ENCODE data around the gene NIPA2. TPM values are rescaled to one million over a fixed set of nuclear protein-coding genes. Genes with fewer than 3 reads are reported as not detected.

Gene NIPA2
- polyA plus RNA-seq, 1 donor: 40.7 TPM

- DNase-seq: no peak
- Histone ChIP-seq H3K36me3 (ENCODE audit: control insufficient read depth, insufficient read depth, low read length) (peaks cover 87% of the 10 kb centered on the region), H3K4me1 (ENCODE audit: control insufficient read depth, insufficient read depth, low read length) (no peaks in the 10 kb centered on the region), H3K9me3 (ENCODE audit: control insufficient read depth, low read depth, low read length) (peaks cover 7% of the 10 kb centered on the region), H3K4me3 (ENCODE audit: low read length) (no peak overlapping the region), H3K27ac (ENCODE audit: low read length) (no peak overlapping the region), H3K27me3 (ENCODE audit: control insufficient read depth, insufficient read depth, low read length) (no peaks in the 10 kb centered on the region)
- no CpG with 5 or more reads among the region's 9 CpGs for WGBS (ENCODE audit: insufficient coverage, low lambda C conversion rate)
These were observed 35.4 kb downstream of the NIPA2 start for GRCh38 chr15:22873841-22874240.

DNA sequence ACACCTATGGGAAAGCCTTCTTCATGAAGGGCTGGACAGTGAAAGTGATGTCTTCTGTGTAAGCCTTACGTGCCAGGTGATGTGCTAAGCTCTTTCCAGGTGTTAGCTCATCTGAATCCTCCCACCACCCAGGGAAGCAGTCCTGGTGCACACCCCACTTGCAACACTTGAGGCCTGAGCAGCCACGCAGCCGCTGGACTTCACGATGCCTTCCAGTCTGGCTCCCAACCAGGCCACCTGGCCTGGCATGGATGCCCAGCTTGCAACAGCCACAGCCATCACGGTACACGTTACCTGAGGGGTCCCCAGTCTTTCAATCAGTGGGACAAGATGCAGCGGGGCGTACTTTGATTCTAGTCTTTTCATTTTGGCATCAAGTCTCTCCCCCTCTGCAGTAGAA is 35.8 kb downstream of the NIPA2 start:
- peaks cover 86% of the 10 kb centered on the region for H3K36me3 ChIP-seq (ENCODE audit: control insufficient read depth, insufficient read depth, low read length)

GRCh38 chr15:22874966-22875365 is 36.5 kb downstream of the NIPA2 start:
- whole genome bisulfite sequencing (ENCODE audit: insufficient coverage, low lambda C conversion rate): no CpG with 5 or more reads among the region's 7 CpGs
- DNase-seq: no peak
- peaks cover 82% of the 10 kb centered on the region for H3K36me3 ChIP-seq (ENCODE audit: control insufficient read depth, insufficient read depth, low read length)

More for the DNA sequence above, 35.8 kb downstream of the NIPA2 start:
- Histone ChIP-seq H3K27ac (ENCODE audit: low read length) (no peak overlapping the region), H3K4me3 (ENCODE audit: low read length) (no peak overlapping the region), H3K9me3 (ENCODE audit: control insufficient read depth, low read depth, low read length) (peaks cover 7% of the 10 kb centered on the region), H3K4me1 (ENCODE audit: control insufficient read depth, insufficient read depth, low read length) (no peaks in the 10 kb centered on the region), H3K27me3 (ENCODE audit: control insufficient read depth, insufficient read depth, low read length) (no peaks in the 10 kb centered on the region)
- no peak for DNase-seq
- no CpG with 5 or more reads among the region's 8 CpGs for WGBS (ENCODE audit: insufficient coverage, low lambda C conversion rate)

GRCh38 chr15:22877117-22877516 is 38.7 kb downstream of the NIPA2 start:
- DNase-seq: no peak

More at GRCh38 chr15:22874966-22875365, 36.5 kb downstream of the NIPA2 start:
- Histone ChIP-seq H3K4me1 (ENCODE audit: control insufficient read depth, insufficient read depth, low read length) (no peaks in the 10 kb centered on the region), H3K9me3 (ENCODE audit: control insufficient read depth, low read depth, low read length) (peaks cover 7% of the 10 kb centered on the region), H3K4me3 (ENCODE audit: low read length) (no peak overlapping the region), H3K27me3 (ENCODE audit: control insufficient read depth, insufficient read depth, low read length) (no peaks in the 10 kb centered on the region), H3K27ac (ENCODE audit: low read length) (no peak overlapping the region)

GRCh38 chr15:22877607-22878006 is 39.1 kb downstream of the NIPA2 start:
- Histone ChIP-seq H3K4me3 (ENCODE audit: low read length) (no peak overlapping the region), H3K27ac (ENCODE audit: low read length) (no peak overlapping the region), H3K9me3 (ENCODE audit: control insufficient read depth, low read depth, low read length) (peaks cover 7% of the 10 kb centered on the region), H3K4me1 (ENCODE audit: control insufficient read depth, insufficient read depth, low read length) (no peaks in the 10 kb centered on the region), H3K36me3 (ENCODE audit: control insufficient read depth, insufficient read depth, low read length) (peaks cover 83% of the 10 kb centered on the region), H3K27me3 (ENCODE audit: control insufficient read depth, insufficient read depth, low read length) (no peaks in the 10 kb centered on the region)
- DNase-seq: no peak
- no CpG with 5 or more reads among the region's 8 CpGs for WGBS (ENCODE audit: insufficient coverage, low lambda C conversion rate)

More at GRCh38 chr15:22877117-22877516, 38.7 kb downstream of the NIPA2 start:
- WGBS (ENCODE audit: insufficient coverage, low lambda C conversion rate): no CpG with 5 or more reads among the region's 5 CpGs
- H3K36me3 ChIP-seq (ENCODE audit: control insufficient read depth, insufficient read depth, low read length): peaks cover 83% of the 10 kb centered on the region
- H3K27me3 ChIP-seq (ENCODE audit: control insufficient read depth, insufficient read depth, low read length): no peaks in the 10 kb centered on the region
- H3K27ac ChIP-seq (ENCODE audit: low read length): no peak overlapping the region
- H3K9me3 ChIP-seq (ENCODE audit: control insufficient read depth, low read depth, low read length): peaks cover 7% of the 10 kb centered on the region
- H3K4me1 ChIP-seq (ENCODE audit: control insufficient read depth, insufficient read depth, low read length): no peaks in the 10 kb centered on the region
- H3K4me3 ChIP-seq (ENCODE audit: low read length): no peak overlapping the region

- no peak for DNase-seq
- Histone ChIP-seq H3K27ac (ENCODE audit: low read length) (no peak overlapping the region), H3K9me3 (ENCODE audit: control insufficient read depth, low read depth, low read length) (peaks cover 6% of the 10 kb centered on the region), H3K27me3 (ENCODE audit: control insufficient read depth, insufficient read depth, low read length) (no peaks in the 10 kb centered on the region), H3K4me1 (ENCODE audit: control insufficient read depth, insufficient read depth, low read length) (no peaks in the 10 kb centered on the region), H3K36me3 (ENCODE audit: control insufficient read depth, insufficient read depth, low read length) (peaks cover 82% of the 10 kb centered on the region), H3K4me3 (ENCODE audit: low read length) (no peak overlapping the region)
- WGBS (ENCODE audit: insufficient coverage, low lambda C conversion rate): 95% methylated on average over 4 of the region's 10 CpGs
These were observed 39.6 kb downstream of the NIPA2 start for GRCh38 chr15:22878103-22878502.

DNA sequence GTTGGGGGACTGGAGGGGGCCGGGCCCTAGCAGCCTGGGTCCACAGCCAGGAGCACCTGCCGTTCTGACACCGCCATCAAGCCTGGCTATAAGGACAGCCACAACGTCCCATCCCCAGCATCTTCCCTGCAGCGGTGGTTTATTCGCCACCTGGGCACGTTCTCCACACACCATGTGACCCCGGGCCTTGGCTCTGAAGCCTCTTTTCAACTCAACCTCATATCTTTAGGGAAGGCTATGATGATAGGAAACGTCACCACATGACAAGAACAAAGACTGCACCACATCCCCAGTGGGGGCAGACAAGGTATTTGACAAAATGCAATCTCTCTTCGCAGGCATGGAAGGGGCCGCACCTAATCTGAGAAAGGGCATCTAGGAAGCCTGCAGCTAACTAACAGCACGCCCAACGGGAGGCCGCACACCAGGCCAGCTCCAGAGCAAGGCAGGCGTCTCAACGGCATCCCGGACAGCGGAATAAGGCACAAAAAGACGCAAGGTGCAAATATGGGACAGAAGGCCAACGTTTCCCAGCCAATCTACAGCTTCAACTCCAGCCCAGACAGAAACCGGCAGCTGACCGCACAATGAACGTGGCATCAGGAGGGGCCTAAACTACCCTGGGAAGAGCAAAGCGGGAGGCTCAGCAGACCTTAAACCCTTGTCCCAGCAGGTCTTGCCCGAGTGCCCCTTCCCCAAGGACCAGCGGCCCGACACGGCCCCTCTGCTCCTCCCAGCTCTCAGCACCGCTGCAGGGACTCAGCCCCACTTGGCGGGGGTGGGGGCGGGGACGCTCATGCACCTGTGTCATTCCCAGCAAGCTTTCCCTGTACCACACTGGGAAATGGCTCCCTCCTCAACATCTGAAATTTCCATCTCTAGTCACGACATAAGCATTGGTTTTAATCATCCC is 41.9 kb downstream of the NIPA2 start:
- Histone ChIP-seq H3K27ac (ENCODE audit: low read length) (no peak overlapping the region), H3K4me3 (ENCODE audit: low read length) (no peak overlapping the region), H3K4me1 (ENCODE audit: control insufficient read depth, insufficient read depth, low read length) (peaks cover 3% of the 10 kb centered on the region), H3K9me3 (ENCODE audit: control insufficient read depth, low read depth, low read length) (peaks cover 3% of the 10 kb centered on the region), H3K36me3 (ENCODE audit: control insufficient read depth, insufficient read depth, low read length) (peaks cover 63% of the 10 kb centered on the region), H3K27me3 (ENCODE audit: control insufficient read depth, insufficient read depth, low read length) (no peaks in the 10 kb centered on the region)
- no CpG with 5 or more reads among the region's 33 CpGs for WGBS (ENCODE audit: insufficient coverage, low lambda C conversion rate)
- DNase-seq: no peak

GRCh38 chr15:22880981-22881738 is 42.7 kb downstream of the NIPA2 start:
- no peak for DNase-seq
- Histone ChIP-seq H3K27ac (ENCODE audit: low read length) (no peak overlapping the region), H3K9me3 (ENCODE audit: control insufficient read depth, low read depth, low read length) (peaks cover 3% of the 10 kb centered on the region), H3K4me1 (ENCODE audit: control insufficient read depth, insufficient read depth, low read length) (peaks cover 3% of the 10 kb centered on the region), H3K36me3 (ENCODE audit: control insufficient read depth, insufficient read depth, low read length) (peaks cover 56% of the 10 kb centered on the region), H3K27me3 (ENCODE audit: control insufficient read depth, insufficient read depth, low read length) (no peaks in the 10 kb centered on the region), H3K4me3 (ENCODE audit: low read length) (no peak overlapping the region)
- no CpG with 5 or more reads among the region's 19 CpGs for WGBS (ENCODE audit: insufficient coverage, low lambda C conversion rate)

GRCh38 chr15:22881739-22882440 is 43.4 kb downstream of the NIPA2 start:
- H3K36me3 ChIP-seq (ENCODE audit: control insufficient read depth, insufficient read depth, low read length): peaks cover 53% of the 10 kb centered on the region
- no peak overlapping the region for H3K27ac ChIP-seq (ENCODE audit: low read length)
- no peaks in the 10 kb centered on the region for H3K27me3 ChIP-seq (ENCODE audit: control insufficient read depth, insufficient read depth, low read length)
- H3K9me3 ChIP-seq (ENCODE audit: control insufficient read depth, low read depth, low read length): peaks cover 3% of the 10 kb centered on the region
- H3K4me3 ChIP-seq (ENCODE audit: low read length): no peak overlapping the region
- DNase-seq: no peak
- peaks cover 3% of the 10 kb centered on the region for H3K4me1 ChIP-seq (ENCODE audit: control insufficient read depth, insufficient read depth, low read length)
- no CpG with 5 or more reads among the region's 25 CpGs for WGBS (ENCODE audit: insufficient coverage, low lambda C conversion rate)

- Histone ChIP-seq H3K36me3 (ENCODE audit: control insufficient read depth, insufficient read depth, low read length) (peaks cover 51% of the 10 kb centered on the region), H3K27ac (ENCODE audit: low read length) (no peak overlapping the region), H3K4me1 (ENCODE audit: control insufficient read depth, insufficient read depth, low read length) (peaks cover 3% of the 10 kb centered on the region), H3K27me3 (ENCODE audit: control insufficient read depth, insufficient read depth, low read length) (no peaks in the 10 kb centered on the region), H3K9me3 (ENCODE audit: control insufficient read depth, low read depth, low read length) (no peaks in the 10 kb centered on the region), H3K4me3 (ENCODE audit: low read length) (no peak overlapping the region)
- WGBS (ENCODE audit: insufficient coverage, low lambda C conversion rate): no CpG with 5 or more reads among the region's 13 CpGs
- DNase-seq: no peak
These were observed 44.7 kb downstream of the NIPA2 start for GRCh38 chr15:22883196-22883595.
